Uterus (tissue), 4 donors: ENCODE measurements around the gene KCNN2. TPM values are rescaled to one million over a fixed set of nuclear protein-coding genes. Genes with fewer than 3 reads are reported as not detected.

Experiments used
- DNase-seq, 2 donors: peaks; one replicate each; pipeline ENCODE4 v3.0.0-alpha.2; 2019 to 2020
- H3K27ac ChIP-seq, 2 donors: fragments of 200-600 bp; sonication (generic); 1 replicate in 1 of 2; 2 replicates in 1 of 2; pipeline ENCODE4 v1.5.1; 2016 to 2018
- H3K27me3 ChIP-seq, 2 donors: fragments of 200-600 bp; sonication (generic); one replicate each; pipeline ENCODE4 v1.5.1; 2018 to 2019; ENCODE audit warnings: control low read depth in 1 of 2
- H3K36me3 ChIP-seq, 2 donors: fragments of 200-600 bp; sonication (generic); one replicate each; pipeline ENCODE4 v1.5.1; 2019; ENCODE audit warnings: control low read depth in 1 of 2
- H3K4me1 ChIP-seq, 2 donors: fragments of 200-600 bp; sonication (generic); one replicate each; pipeline ENCODE4 v1.5.1; 2018 to 2019; ENCODE audit warnings: control low read depth in 1 of 2
- H3K4me3 ChIP-seq, 2 donors: fragments of 200-600 bp; sonication (generic); 1 replicate in 1 of 2; 2 replicates in 1 of 2; pipeline ENCODE4 v1.5.1; 2018 to 2019; ENCODE audit warnings: mild to moderate bottlenecking in 1 of 2
- H3K9me3 ChIP-seq, 2 donors: fragments of 200-600 bp; sonication (generic); one replicate each; pipeline ENCODE4 v1.5.1; 2019; ENCODE audit warnings: control low read depth in 1 of 2
- POLR2A ChIP-seq, 2 donors: fragments of 450-650 bp; IDR thresholded peaks; one replicate each; pipeline ENCODE4 v1.6.1; 2016; ENCODE audit warnings: antibody characterized with exemption in 2 of 2, mild to moderate bottlenecking in 1 of 2, moderate library complexity in 1 of 2
- intact Hi-C: fragments of 100-400 bp; cut with DNase I; formaldehyde crosslinking; loops from one replicate; pipeline ENCODE4 v1.15.1; 2023; ENCODE audit warnings: low total_unique reads
- total RNA-seq, 4 donors: library from RNA; depleted of rRNA in 3 of 4; stranded (reverse); fragments of >200 nt in 3 of 4; gene quantifications; one replicate each; pipeline versions ENCODE4 v1.1.0 to v1.2.4, GENCODE V29; 2014 to 2023
- TF ChIP-seq, protein P1 (sequence below), 4 experiments: fragments of 200-600 bp in 2 of 4; fragments of 450-650 bp in 2 of 4; sonication (generic) in 2 of 4; IDR thresholded peaks; one replicate each; pipeline ENCODE4 v1.5.1; 2016 to 2019; ENCODE audit warnings: antibody characterized with exemption in 4 of 4, mild to moderate bottlenecking in 2 of 4, moderate library complexity in 1 of 4
- donor health status: DM: yes; HTN: yes; CAD: no.

KCNN2 gene
- total RNA-seq, 4 donors from 2014 or later = 1.8 to 7.1 (median 4.9) TPM

DNA sequence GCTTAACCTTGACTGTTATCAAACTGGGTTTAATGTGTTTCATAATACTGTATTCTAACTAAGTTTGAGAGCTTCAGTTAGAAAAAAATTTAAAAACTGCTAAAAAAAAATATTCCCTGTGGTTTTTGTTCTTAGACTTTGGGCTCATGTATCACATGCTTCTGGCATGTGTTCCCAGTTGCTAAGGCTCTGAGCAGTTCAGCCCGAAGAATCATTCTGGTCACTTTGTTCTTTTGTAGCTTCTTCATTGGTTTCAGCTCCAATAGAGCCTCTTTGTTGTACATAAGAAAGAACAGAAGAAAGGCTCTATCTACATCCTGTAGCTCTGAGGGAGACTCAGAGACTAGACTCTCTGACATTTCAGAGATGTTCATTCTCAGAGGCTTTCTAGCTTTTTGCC is 25.6 kb downstream of the KCNN2 start:
- no peaks in the 10 kb centered on the region for H3K9me3 ChIP-seq
- TF ChIP-seq POLR2A (IDR thresholded peaks at IDR 0.05) = no peak
- TF ChIP-seq, protein P1, sequence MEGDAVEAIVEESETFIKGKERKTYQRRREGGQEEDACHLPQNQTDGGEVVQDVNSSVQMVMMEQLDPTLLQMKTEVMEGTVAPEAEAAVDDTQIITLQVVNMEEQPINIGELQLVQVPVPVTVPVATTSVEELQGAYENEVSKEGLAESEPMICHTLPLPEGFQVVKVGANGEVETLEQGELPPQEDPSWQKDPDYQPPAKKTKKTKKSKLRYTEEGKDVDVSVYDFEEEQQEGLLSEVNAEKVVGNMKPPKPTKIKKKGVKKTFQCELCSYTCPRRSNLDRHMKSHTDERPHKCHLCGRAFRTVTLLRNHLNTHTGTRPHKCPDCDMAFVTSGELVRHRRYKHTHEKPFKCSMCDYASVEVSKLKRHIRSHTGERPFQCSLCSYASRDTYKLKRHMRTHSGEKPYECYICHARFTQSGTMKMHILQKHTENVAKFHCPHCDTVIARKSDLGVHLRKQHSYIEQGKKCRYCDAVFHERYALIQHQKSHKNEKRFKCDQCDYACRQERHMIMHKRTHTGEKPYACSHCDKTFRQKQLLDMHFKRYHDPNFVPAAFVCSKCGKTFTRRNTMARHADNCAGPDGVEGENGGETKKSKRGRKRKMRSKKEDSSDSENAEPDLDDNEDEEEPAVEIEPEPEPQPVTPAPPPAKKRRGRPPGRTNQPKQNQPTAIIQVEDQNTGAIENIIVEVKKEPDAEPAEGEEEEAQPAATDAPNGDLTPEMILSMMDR (IDR thresholded peaks at IDR 0.05) = no peak

DNA sequence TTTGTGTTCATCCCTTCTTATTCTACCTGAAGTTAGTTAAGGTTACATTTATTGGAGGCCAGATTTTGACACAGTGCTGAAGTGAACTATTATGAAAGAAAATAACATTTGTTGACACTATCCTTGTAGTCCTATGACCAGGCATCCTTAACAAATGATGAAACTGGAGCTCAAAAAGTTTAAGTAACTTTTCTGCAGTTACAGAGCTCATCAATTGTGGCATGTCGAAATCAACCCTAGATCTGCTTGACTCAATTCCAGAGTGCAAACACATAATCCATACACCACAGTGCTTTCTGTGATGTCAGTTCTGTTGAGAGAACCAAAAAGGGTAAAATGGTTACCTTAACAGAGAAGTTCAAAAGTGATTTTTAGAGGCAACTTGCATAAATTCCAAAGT is 28.6 kb downstream of the KCNN2 start:
- H3K9me3 ChIP-seq = no peaks in the 10 kb centered on the region
- no peaks in the 10 kb centered on the region for H3K4me1 ChIP-seq
- no peak for TF ChIP-seq POLR2A (IDR thresholded peaks at IDR 0.05)
- TF ChIP-seq, protein P1 (IDR thresholded peaks at IDR 0.05) = no peak
- H3K27ac ChIP-seq = no peak overlapping the region
- intact Hi-C loops = no loop called here
- H3K27me3 ChIP-seq = no peaks in the 10 kb centered on the region
- no peak overlapping the region for H3K4me3 ChIP-seq
- DNase-seq = no peak
- no peaks in the 10 kb centered on the region for H3K36me3 ChIP-seq

More for the DNA sequence above, 25.6 kb downstream of the KCNN2 start:
- no peaks in the 10 kb centered on the region for H3K36me3 ChIP-seq
- intact Hi-C loops = no loop called here
- no peak overlapping the region for H3K27ac ChIP-seq
- DNase-seq = no peak
- H3K4me3 ChIP-seq = no peak overlapping the region
- no peaks in the 10 kb centered on the region for H3K27me3 ChIP-seq
- no peaks in the 10 kb centered on the region for H3K4me1 ChIP-seq

DNA sequence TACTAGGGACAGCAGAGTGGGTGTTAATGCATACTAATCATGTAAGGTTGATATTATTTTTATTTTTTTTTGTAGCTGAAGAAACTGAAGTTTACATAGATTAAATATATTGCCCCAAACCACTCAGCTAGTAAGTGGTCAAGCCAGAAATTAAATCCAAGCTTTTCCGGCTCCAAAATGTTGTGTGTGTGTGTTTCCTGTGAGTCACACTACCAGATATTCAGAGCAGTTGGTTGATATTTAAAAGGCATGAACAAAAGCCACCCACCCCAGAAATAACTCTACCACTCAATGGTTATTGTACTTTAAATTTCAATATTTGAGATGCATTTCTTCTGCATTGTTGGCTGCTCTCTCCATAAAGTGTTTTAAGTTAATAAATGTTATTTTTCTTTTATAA is 29.5 kb downstream of the KCNN2 start:
- Histone ChIP-seq H3K27me3 (no peaks in the 10 kb centered on the region), H3K4me3 (no peak overlapping the region), H3K36me3 (no peaks in the 10 kb centered on the region), H3K9me3 (no peaks in the 10 kb centered on the region), H3K4me1 (no peaks in the 10 kb centered on the region), H3K27ac (no peak overlapping the region)
- no peak for DNase-seq
- TF ChIP-seq, protein P1 (IDR thresholded peaks at IDR 0.05) = no peak
- no peak for TF ChIP-seq POLR2A (IDR thresholded peaks at IDR 0.05)
- intact Hi-C loops = no loop called here

DNA sequence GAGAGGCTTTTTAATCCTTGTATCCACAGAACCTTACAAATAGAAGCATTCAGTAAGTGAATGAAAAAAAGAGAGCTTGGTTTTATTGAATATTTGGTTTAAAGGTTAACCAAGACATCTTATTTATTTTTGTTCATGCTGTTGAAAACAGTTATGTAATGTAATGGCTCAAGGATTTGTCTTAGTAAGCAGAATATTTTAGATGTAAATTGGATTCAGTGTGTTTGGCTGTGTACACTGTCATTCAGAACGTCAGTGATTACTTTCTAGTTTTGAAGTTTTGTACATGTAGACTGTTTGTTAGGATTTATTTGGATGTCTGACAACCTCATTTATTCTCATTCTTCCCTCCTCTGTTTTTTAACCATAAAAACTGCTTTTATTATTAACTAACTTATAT is 31.3 kb downstream of the KCNN2 start:
- H3K4me1 ChIP-seq = no peaks in the 10 kb centered on the region
- no peak for DNase-seq
- H3K27me3 ChIP-seq = no peaks in the 10 kb centered on the region
- H3K9me3 ChIP-seq = no peaks in the 10 kb centered on the region
- no peak overlapping the region for H3K27ac ChIP-seq
- intact Hi-C loops = no loop called here
- H3K4me3 ChIP-seq = no peak overlapping the region
- no peaks in the 10 kb centered on the region for H3K36me3 ChIP-seq
- no peak for TF ChIP-seq POLR2A (IDR thresholded peaks at IDR 0.05)
- TF ChIP-seq, protein P1 (IDR thresholded peaks at IDR 0.05) = no peak

DNA sequence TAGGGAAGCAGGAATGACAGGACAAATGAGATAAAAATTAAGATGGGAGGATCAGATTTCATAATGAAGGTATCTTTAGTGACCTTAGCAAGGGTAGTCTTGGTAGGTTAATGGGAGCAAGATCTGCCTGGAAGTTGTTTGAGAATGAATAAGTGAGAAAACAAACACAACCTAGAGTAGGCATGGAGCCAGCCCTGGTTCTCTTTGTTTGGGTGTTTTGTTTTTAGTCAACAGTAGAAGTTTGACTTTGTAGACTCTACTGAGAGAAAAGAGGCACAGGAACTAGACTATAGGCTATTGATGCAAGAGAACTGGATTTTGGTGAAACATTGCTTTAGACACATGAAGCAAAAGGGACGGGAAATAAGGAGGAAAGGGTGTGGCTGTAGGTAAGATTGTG is 40.3 kb downstream of the KCNN2 start:
- no peak for DNase-seq
- H3K27me3 ChIP-seq = no peaks in the 10 kb centered on the region
- H3K9me3 ChIP-seq = no peaks in the 10 kb centered on the region
- intact Hi-C loops = no loop called here
- H3K4me3 ChIP-seq = no peak overlapping the region
- H3K36me3 ChIP-seq = no peaks in the 10 kb centered on the region
- H3K4me1 ChIP-seq = no peaks in the 10 kb centered on the region
- no peak for TF ChIP-seq POLR2A (IDR thresholded peaks at IDR 0.05)
- TF ChIP-seq, protein P1 (IDR thresholded peaks at IDR 0.05) = no peak
- H3K27ac ChIP-seq = no peak overlapping the region
